ENCODE measurements around the gene ADD3. TPM values are rescaled to one million over a fixed set of nuclear protein-coding genes. Genes with fewer than 3 reads are reported as not detected.

Gene ADD3
- total RNA-seq, 1 donor from 2014 or later, result 113 TPM

- Histone ChIP-seq H3K4me1 (ENCODE audit: control insufficient read depth in 3 of 3, insufficient read depth in 3 of 3, low read length in 3 of 3) (peaks cover 7 to 9% (median 7%) of the 10 kb centered on the region in 3 donors), H3K9ac (ENCODE audit: low read depth in 1 of 3, low read length in 3 of 3) (peak overlapping the region in 1 of 3 donors; percentile 51), H3K27me3 (ENCODE audit: control insufficient read depth in 3 of 3, insufficient read depth in 3 of 3, low read length in 3 of 3) (peaks cover 0 to 6% (median 5%) of the 10 kb centered on the region in 3 donors), H3K27ac (ENCODE audit: low read depth, low read length) (no peak overlapping the region), H3K9me3 (ENCODE audit: control insufficient read depth in 3 of 3, low read length in 3 of 3) (no peaks in the 10 kb centered on the region), H3K4me3 (ENCODE audit: low read length in 3 of 3) (no peak overlapping the region), H3K36me3 (ENCODE audit: control insufficient read depth in 3 of 3, insufficient read depth in 3 of 3, low read length in 3 of 3) (no peaks in the 10 kb centered on the region)
Observed at GRCh38 chr10:110176141-110177030, 168.6 kb downstream of the ADD3 start.

- Histone ChIP-seq H3K4me3 (ENCODE audit: low read length in 3 of 3) (no peak overlapping the region), H3K27ac (ENCODE audit: low read depth, low read length) (no peak overlapping the region), H3K9me3 (ENCODE audit: control insufficient read depth in 3 of 3, low read length in 3 of 3) (no peaks in the 10 kb centered on the region)
Observed at GRCh38 chr10:110179220-110179619, 171.4 kb downstream of the ADD3 start.

GRCh38 chr10:110181451-110181850 is 173.7 kb downstream of the ADD3 start:
- Histone ChIP-seq H3K9me3 (ENCODE audit: control insufficient read depth in 3 of 3, low read length in 3 of 3) (no peaks in the 10 kb centered on the region), H3K4me3 (ENCODE audit: low read length in 3 of 3) (no peak overlapping the region), H3K9ac (ENCODE audit: low read depth in 1 of 3, low read length in 3 of 3) (no peak overlapping the region), H3K27ac (ENCODE audit: low read depth, low read length) (no peak overlapping the region), H3K4me1 (ENCODE audit: control insufficient read depth in 3 of 3, insufficient read depth in 3 of 3, low read length in 3 of 3) (peaks cover 0 to 3% (median 0%) of the 10 kb centered on the region in 3 donors), H3K27me3 (ENCODE audit: control insufficient read depth in 3 of 3, insufficient read depth in 3 of 3, low read length in 3 of 3) (no peaks in the 10 kb centered on the region), H3K36me3 (ENCODE audit: control insufficient read depth in 3 of 3, insufficient read depth in 3 of 3, low read length in 3 of 3) (no peaks in the 10 kb centered on the region)

More at GRCh38 chr10:110179220-110179619, 171.4 kb downstream of the ADD3 start:
- no peaks in the 10 kb centered on the region for H3K27me3 ChIP-seq (ENCODE audit: control insufficient read depth in 3 of 3, insufficient read depth in 3 of 3, low read length in 3 of 3)
- H3K36me3 ChIP-seq (ENCODE audit: control insufficient read depth in 3 of 3, insufficient read depth in 3 of 3, low read length in 3 of 3), result no peaks in the 10 kb centered on the region
- H3K9ac ChIP-seq (ENCODE audit: low read depth in 1 of 3, low read length in 3 of 3), result no peak overlapping the region
- peaks cover 7 to 9% (median 7%) of the 10 kb centered on the region in 3 donors for H3K4me1 ChIP-seq (ENCODE audit: control insufficient read depth in 3 of 3, insufficient read depth in 3 of 3, low read length in 3 of 3)

GRCh38 chr10:110181911-110182310 is 174.1 kb downstream of the ADD3 start:
- Histone ChIP-seq H3K27ac (ENCODE audit: low read depth, low read length) (no peak overlapping the region), H3K9me3 (ENCODE audit: control insufficient read depth in 3 of 3, low read length in 3 of 3) (no peaks in the 10 kb centered on the region), H3K27me3 (ENCODE audit: control insufficient read depth in 3 of 3, insufficient read depth in 3 of 3, low read length in 3 of 3) (no peaks in the 10 kb centered on the region), H3K9ac (ENCODE audit: low read depth in 1 of 3, low read length in 3 of 3) (no peak overlapping the region), H3K36me3 (ENCODE audit: control insufficient read depth in 3 of 3, insufficient read depth in 3 of 3, low read length in 3 of 3) (no peaks in the 10 kb centered on the region), H3K4me3 (ENCODE audit: low read length in 3 of 3) (no peak overlapping the region), H3K4me1 (ENCODE audit: control insufficient read depth in 3 of 3, insufficient read depth in 3 of 3, low read length in 3 of 3) (no peaks in the 10 kb centered on the region)

- Histone ChIP-seq H3K4me1 (ENCODE audit: control insufficient read depth in 3 of 3, insufficient read depth in 3 of 3, low read length in 3 of 3) (no peaks in the 10 kb centered on the region), H3K9me3 (ENCODE audit: control insufficient read depth in 3 of 3, low read length in 3 of 3) (no peaks in the 10 kb centered on the region), H3K9ac (ENCODE audit: low read depth in 1 of 3, low read length in 3 of 3) (no peak overlapping the region), H3K36me3 (ENCODE audit: control insufficient read depth in 3 of 3, insufficient read depth in 3 of 3, low read length in 3 of 3) (no peaks in the 10 kb centered on the region), H3K27me3 (ENCODE audit: control insufficient read depth in 3 of 3, insufficient read depth in 3 of 3, low read length in 3 of 3) (no peaks in the 10 kb centered on the region), H3K27ac (ENCODE audit: low read depth, low read length) (no peak overlapping the region), H3K4me3 (ENCODE audit: low read length in 3 of 3) (no peak overlapping the region)
Observed at GRCh38 chr10:110184398-110184797, 176.6 kb downstream of the ADD3 start.

Small RNA genes within 50 kb of the gene (small RNA-seq; reads per million reads assigned to genes)
- gene SNRPGP12, result not detected

Other genes starting within 250 kb of the ADD3 start
- gene XPNPEP1, start 84.5 kb upstream of the ADD3 start, total RNA-seq, result 89.2 TPM
- 17.2 TPM for gene MXI1, start 199.6 kb downstream of the ADD3 start, total RNA-seq

Data from skeletal muscle tissue (tissue), 5 donors.